Stimulated activated CD4-positive, alpha-beta T cell treated with anti-CD3 and anti-CD28 coated beads, Interleukin-1b, Interleukin-23, amount 100 ng/mL, for 1 hour (primary cell): ENCODE data around the gene POFUT1.
"Not testable (repeated sequence)": the region's sequence is repeated elsewhere in the genome, so short reads cannot be mapped to it uniquely, and the experiment has no call there.

ENCODE experiments used
- DNase-seq, 2 donors: peaks; one replicate each; pipeline ENCODE4 v3.0.0-alpha.2; 2020; ENCODE audit warnings: low read depth in 2 of 2

The POFUT1 gene

GRCh38 chr20:32189123-32189410 is 18.6 kb upstream of the POFUT1 start:
- no peak for DNase-seq

- no peak for DNase-seq
These were observed 17.7 kb upstream of the POFUT1 start for GRCh38 chr20:32189691-32190615.

- no peak for DNase-seq
These were observed 16.9 kb upstream of the POFUT1 start for GRCh38 chr20:32190616-32191415.

- no peak for DNase-seq
These were observed 16.3 kb upstream of the POFUT1 start for GRCh38 chr20:32191422-32191821.

- no peak for DNase-seq
These were observed 15.8 kb upstream of the POFUT1 start for GRCh38 chr20:32191873-32192272.

GRCh38 chr20:32192698-32193097 is 15.0 kb upstream of the POFUT1 start:
- no peak for DNase-seq

GRCh38 chr20:32193336-32193735 is 14.3 kb upstream of the POFUT1 start:
- DNase-seq: not testable (repeated sequence)

- no peak for DNase-seq
These were observed 13.7 kb upstream of the POFUT1 start for GRCh38 chr20:32193996-32194395.

- DNase-seq: no peak
These were observed 12.1 kb upstream of the POFUT1 start for GRCh38 chr20:32195581-32195980.

GRCh38 chr20:32196613-32197012 is 11.1 kb upstream of the POFUT1 start:
- DNase-seq: not testable (repeated sequence)

- not testable (repeated sequence) for DNase-seq
These were observed 10.5 kb upstream of the POFUT1 start for GRCh38 chr20:32197136-32197535.

- no peak for DNase-seq
These were observed 8.7 kb upstream of the POFUT1 start for GRCh38 chr20:32199006-32199405.

GRCh38 chr20:32201296-32201976 is 6.2 kb upstream of the POFUT1 start:
- no peak for DNase-seq

GRCh38 chr20:32201977-32202363 is 5.7 kb upstream of the POFUT1 start:
- DNase-seq: no peak

- no peak for DNase-seq
These were observed 4.1 kb upstream of the POFUT1 start for GRCh38 chr20:32203356-32204204.

GRCh38 chr20:32204205-32205109 is 3.2 kb upstream of the POFUT1 start:
- DNase-seq: peak in 1 of 2 donors; percentile 44

GRCh38 chr20:32205110-32205842 is 2.4 kb upstream of the POFUT1 start:
- no peak for DNase-seq

- DNase-seq: no peak
These were observed 1.6 kb upstream of the POFUT1 start for GRCh38 chr20:32205843-32206759.
